ENCODE measurements around the gene C6orf136. TPM values are rescaled to one million over a fixed set of nuclear protein-coding genes. Genes with fewer than 3 reads are reported as not detected.

C6orf136 gene, protein sequence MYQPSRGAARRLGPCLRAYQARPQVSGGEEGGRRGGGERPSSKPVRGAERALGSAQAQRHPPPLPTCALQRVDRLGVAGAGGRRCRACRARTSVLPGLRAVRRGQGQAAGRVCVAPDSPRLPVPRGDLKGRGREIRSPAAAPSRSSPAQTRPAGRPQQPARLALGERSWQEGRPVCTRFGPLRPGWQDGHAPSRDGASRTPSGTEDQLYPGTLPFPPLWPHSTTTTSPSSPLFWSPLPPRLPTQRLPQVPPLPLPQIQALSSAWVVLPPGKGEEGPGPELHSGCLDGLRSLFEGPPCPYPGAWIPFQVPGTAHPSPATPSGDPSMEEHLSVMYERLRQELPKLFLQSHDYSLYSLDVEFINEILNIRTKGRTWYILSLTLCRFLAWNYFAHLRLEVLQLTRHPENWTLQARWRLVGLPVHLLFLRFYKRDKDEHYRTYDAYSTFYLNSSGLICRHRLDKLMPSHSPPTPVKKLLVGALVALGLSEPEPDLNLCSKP
- polyA plus RNA-seq (2012; ENCODE audit: insufficient read length, low read depth): 35.7 TPM

DNA sequence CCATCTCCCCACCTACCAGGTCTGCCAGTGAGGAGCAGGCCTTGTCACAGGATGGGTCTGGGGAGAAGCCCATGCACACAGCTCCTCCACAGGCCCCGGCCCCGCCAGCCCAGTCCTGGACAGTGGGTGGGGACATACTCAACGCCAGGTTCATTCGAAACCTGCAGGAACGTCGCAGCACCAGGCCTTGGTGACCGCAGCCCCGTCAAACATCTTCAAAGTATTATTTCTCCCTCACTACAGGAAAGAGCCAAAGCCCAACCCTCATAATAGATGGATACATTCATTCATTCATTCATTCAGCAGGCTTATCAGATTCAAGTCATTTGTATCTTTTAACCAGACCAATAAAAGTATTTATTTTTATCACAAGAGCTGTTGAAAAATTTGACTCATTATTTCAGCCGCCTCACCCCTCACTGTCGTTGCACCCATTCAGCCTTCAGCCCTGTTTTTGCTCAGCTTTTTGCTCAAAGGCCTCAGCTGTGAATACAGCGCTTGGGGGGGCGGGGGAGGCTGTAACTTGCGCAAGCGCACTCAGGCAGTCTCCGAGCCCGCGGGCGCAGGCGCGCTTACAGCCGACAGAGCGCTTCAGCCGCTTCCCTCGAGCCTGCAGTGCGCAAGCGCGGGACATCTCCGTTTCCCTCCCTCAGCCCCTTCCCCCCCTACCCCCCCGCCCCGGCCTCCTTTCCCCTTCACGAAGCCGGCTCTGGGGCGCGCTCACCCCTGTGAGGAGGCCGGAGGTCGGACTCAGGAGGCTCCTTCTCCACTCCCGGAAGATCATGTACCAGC is at the start of gene C6orf136:
TSS of gene C6orf136 (plus strand) at position 684 of the 792 bp plus-strand sequence. CDS start at position 783, 99 bp downstream.
- peak; percentile 89; the same call in 1 of the 2 replicates for TF ChIP-seq SIN3A (IDR thresholded peaks at IDR 0.05; ENCODE audit: borderline replicate concordance, insufficient read depth, low read length)
- no peak; the same call in 1 of the 2 replicates for TF ChIP-seq POLR2AphosphoS5 (IDR thresholded peaks at IDR 0.05; ENCODE audit: low read depth, low read length)

DNA sequence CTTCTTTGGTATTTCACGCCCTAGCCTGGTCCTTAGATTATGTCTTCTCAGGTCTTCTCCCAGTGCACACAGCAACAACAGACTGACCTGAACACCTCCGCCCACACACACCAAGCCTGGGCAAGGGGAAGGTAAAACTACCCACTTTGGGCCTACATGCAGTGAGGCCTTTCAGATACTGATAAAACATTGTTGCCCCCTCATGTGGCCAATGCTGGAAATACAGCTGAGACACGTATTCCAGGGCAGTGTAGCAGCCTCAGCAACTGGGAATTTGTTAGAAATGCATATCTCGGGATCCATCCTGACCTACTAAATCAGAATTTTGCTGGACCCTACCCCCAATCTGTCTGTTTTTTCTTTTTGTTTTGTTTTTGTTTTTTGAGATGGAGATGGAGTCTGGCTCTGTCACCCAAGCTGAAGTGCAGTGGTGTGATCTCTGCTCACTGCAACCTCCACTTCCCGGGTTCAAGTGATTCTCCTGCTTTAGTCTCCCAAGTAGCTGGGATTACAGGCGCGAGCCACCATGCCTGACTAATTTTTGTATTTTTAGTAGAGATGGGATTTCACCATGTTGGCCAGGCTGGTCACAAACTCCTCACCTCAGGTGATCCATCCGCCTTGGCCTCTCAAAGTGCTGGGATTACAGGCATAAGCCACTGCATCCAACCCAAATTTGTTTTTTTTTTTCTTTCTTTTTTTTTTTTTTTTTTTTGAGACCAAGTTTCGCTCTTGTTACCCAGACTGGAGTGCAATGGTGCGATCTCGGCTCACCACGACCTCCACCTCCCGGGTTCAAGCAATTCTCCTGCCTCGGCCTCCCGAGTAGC is 49.4 kb upstream of the C6orf136 start:
- peak; percentile 28; the same call in 1 of the 2 replicates for TF ChIP-seq POLR2AphosphoS5 (IDR thresholded peaks at IDR 0.05; ENCODE audit: low read depth, low read length)

DNA sequence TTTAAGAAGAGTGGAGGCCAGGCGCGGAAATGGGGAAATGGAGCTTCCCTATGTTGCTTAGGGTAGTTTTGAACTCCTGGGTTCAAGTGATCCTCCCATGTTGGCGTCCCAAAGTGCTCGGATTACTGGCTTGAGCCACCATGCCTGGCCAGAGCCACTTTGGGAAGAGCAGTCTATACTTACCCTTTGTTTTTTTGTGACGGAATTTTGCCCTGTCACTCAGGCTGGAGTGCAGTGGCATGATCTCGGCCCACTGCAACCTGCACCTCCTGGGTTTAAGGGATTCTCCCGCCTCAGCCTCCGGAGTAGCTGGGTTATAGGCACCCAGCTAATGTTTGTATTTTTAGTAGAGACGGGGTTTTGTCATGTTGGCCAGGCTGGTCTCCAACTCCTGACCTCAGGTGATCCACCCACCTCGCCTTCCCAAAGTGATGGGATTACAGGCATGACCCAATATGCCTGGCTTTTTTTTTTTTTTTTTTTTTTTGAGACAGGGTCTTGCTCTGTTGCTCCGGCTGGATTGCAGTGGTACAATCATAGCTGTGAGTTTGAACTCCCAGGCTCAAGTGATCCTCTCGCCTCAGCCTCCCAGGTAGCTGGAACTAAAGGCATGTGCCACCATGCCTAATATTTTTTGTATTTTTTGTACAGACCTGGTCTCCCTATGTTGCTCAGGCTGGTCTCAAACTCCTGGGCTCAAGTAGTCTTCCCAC is 47.9 kb upstream of the C6orf136 start:
- TF ChIP-seq FOXP2 (optimal IDR thresholded peaks at IDR 0.05; ENCODE audit: borderline replicate concordance, extremely low read depth, extremely low read length, insufficient read depth) (no peak), TAF1 (IDR thresholded peaks at IDR 0.05; ENCODE audit: borderline replicate concordance, insufficient read depth, low read length) (no peak), POLR2AphosphoS5 (IDR thresholded peaks at IDR 0.05; ENCODE audit: low read depth, low read length) (no peak), SIN3A (IDR thresholded peaks at IDR 0.05; ENCODE audit: borderline replicate concordance, insufficient read depth, low read length) (no peak)
- TF ChIP-seq, protein P1, sequence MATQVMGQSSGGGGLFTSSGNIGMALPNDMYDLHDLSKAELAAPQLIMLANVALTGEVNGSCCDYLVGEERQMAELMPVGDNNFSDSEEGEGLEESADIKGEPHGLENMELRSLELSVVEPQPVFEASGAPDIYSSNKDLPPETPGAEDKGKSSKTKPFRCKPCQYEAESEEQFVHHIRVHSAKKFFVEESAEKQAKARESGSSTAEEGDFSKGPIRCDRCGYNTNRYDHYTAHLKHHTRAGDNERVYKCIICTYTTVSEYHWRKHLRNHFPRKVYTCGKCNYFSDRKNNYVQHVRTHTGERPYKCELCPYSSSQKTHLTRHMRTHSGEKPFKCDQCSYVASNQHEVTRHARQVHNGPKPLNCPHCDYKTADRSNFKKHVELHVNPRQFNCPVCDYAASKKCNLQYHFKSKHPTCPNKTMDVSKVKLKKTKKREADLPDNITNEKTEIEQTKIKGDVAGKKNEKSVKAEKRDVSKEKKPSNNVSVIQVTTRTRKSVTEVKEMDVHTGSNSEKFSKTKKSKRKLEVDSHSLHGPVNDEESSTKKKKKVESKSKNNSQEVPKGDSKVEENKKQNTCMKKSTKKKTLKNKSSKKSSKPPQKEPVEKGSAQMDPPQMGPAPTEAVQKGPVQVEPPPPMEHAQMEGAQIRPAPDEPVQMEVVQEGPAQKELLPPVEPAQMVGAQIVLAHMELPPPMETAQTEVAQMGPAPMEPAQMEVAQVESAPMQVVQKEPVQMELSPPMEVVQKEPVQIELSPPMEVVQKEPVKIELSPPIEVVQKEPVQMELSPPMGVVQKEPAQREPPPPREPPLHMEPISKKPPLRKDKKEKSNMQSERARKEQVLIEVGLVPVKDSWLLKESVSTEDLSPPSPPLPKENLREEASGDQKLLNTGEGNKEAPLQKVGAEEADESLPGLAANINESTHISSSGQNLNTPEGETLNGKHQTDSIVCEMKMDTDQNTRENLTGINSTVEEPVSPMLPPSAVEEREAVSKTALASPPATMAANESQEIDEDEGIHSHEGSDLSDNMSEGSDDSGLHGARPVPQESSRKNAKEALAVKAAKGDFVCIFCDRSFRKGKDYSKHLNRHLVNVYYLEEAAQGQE (IDR thresholded peaks at IDR 0.05; ENCODE audit: insufficient read depth in 1 of 2, low read depth in 2 of 2, low read length in 2 of 2): no peak

DNA sequence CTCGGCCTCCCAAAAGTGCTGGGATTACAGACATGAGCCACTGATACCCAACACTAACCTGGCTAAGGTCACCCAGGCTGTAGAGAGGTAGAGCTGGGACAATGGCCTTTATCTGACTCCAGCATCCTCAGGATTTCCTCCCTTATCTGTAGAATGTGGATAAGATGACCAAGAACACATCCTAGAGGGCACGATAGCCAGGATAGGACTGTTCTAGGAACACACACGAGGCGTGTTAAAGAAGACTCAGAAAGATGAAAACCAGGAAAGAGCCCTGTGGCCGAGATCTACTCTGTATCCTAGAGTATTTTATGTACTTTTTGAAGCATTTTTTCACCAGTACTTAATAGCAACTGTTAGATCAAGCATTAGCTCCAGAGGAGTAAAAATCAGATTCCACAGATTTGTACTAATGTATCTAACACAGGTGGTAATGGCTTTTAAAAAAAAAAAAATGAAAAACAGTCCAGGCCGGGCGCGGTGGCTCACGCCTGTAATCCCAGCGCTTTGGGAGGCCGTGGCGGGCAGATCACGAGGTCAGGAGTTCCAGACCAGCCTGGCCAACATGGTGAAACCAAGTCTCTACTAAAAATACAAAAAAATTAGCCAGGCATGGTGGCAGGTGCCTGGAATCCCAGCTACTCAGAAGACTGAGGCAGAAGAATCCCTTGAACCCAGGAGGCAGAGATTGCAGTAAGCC is 47.2 kb upstream of the C6orf136 start:
- TF ChIP-seq FOXP2 (optimal IDR thresholded peaks at IDR 0.05; ENCODE audit: borderline replicate concordance, extremely low read depth, extremely low read length, insufficient read depth) (no peak), SIN3A (IDR thresholded peaks at IDR 0.05; ENCODE audit: borderline replicate concordance, insufficient read depth, low read length) (no peak), TAF1 (IDR thresholded peaks at IDR 0.05; ENCODE audit: borderline replicate concordance, insufficient read depth, low read length) (no peak), POLR2AphosphoS5 (IDR thresholded peaks at IDR 0.05; ENCODE audit: low read depth, low read length) (no peak)
- TF ChIP-seq, protein P1 (IDR thresholded peaks at IDR 0.05; ENCODE audit: insufficient read depth in 1 of 2, low read depth in 2 of 2, low read length in 2 of 2): no peak

DNA sequence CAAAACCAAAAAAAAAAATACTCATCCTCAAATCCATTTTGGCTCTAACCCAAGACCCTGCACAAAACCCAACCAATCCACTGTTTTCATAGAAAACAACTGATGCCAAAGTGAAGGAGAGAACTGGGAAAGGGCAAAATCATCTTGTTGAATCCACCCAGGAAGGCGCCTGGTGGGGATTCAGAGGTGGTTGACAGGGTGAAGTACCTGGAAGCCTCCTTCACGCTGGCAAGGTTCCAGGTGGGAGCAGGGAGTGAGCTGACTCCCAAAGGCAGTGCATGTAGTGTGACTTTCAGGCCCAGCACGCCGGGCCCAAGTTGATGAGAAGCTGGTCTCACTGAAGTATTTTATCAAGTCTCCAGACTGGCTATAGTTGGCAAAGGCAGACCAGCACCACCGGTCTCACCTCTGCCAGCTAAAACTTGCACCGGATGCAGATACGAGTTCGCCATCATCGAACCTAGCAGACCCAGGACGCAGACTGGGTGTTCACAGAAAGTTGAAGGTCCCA is 46.4 kb upstream of the C6orf136 start:
- no peak for TF ChIP-seq FOXP2 (optimal IDR thresholded peaks at IDR 0.05; ENCODE audit: borderline replicate concordance, extremely low read depth, extremely low read length, insufficient read depth)
- no peak for TF ChIP-seq TAF1 (IDR thresholded peaks at IDR 0.05; ENCODE audit: borderline replicate concordance, insufficient read depth, low read length)
- no peak for TF ChIP-seq POLR2AphosphoS5 (IDR thresholded peaks at IDR 0.05; ENCODE audit: low read depth, low read length)
- no peak for TF ChIP-seq SIN3A (IDR thresholded peaks at IDR 0.05; ENCODE audit: borderline replicate concordance, insufficient read depth, low read length)
- TF ChIP-seq, protein P1 (IDR thresholded peaks at IDR 0.05; ENCODE audit: insufficient read depth in 1 of 2, low read depth in 2 of 2, low read length in 2 of 2): no peak

Measured in PFSK-1 (cell line).